ENCODE data around the gene C3orf20. TPM values are rescaled to one million over a fixed set of nuclear protein-coding genes. Genes with fewer than 3 reads are reported as not detected.
A peak's percentile ranks its signal among the peaks of the same experiment; 100 is the strongest.
"Not testable (repeated sequence)": the region's sequence is repeated elsewhere in the genome, so short reads cannot be mapped to it uniquely, and the experiment has no call there.

C3orf20 gene
- polyA plus RNA-seq, 10 donors: 0.12 to 0.24 (median 0.18) TPM; not detected in 1

- peak in 1 of 3 donors; percentile 45 for DNase-seq
Measured at GRCh38 chr3:14796403-14797077, 121.6 kb downstream of the C3orf20 start.

- DNase-seq: no peak
Measured at GRCh38 chr3:14797731-14798130, 122.8 kb downstream of the C3orf20 start.

GRCh38 chr3:14798231-14798630 is 123.3 kb downstream of the C3orf20 start:
- no peak for DNase-seq

GRCh38 chr3:14799146-14799545 is 124.2 kb downstream of the C3orf20 start:
- DNase-seq: no peak

- no peak for DNase-seq
Measured at GRCh38 chr3:14801031-14801430, 126.1 kb downstream of the C3orf20 start.

GRCh38 chr3:14801668-14802380 is 126.9 kb downstream of the C3orf20 start:
- DNase-seq: no peak

GRCh38 chr3:14802381-14802731 is 127.4 kb downstream of the C3orf20 start:
- DNase-seq: no peak

GRCh38 chr3:14803101-14803980 is 128.4 kb downstream of the C3orf20 start:
- DNase-seq: no peak

- DNase-seq: peak in 1 of 3 donors; percentile 43
Measured at GRCh38 chr3:14803981-14804834, 129.3 kb downstream of the C3orf20 start.

- no peak for DNase-seq
Measured at GRCh38 chr3:14804835-14805780, 130.2 kb downstream of the C3orf20 start.

GRCh38 chr3:14805961-14806537 is 131.1 kb downstream of the C3orf20 start:
- no peak for DNase-seq

GRCh38 chr3:14806641-14807263 is 131.8 kb downstream of the C3orf20 start:
- no peak for DNase-seq

- DNase-seq: no peak
Measured at GRCh38 chr3:14808025-14808424, 133.1 kb downstream of the C3orf20 start.

GRCh38 chr3:14808502-14809266 is 133.7 kb downstream of the C3orf20 start:
- DNase-seq: no peak

GRCh38 chr3:14809611-14810010 is 134.7 kb downstream of the C3orf20 start:
- DNase-seq: not testable (repeated sequence)

GRCh38 chr3:14810070-14810791 is 135.3 kb downstream of the C3orf20 start:
- peak in 2 of 3 donors; percentile 60 to 80 for DNase-seq

GRCh38 chr3:14810801-14811661 is 136.1 kb downstream of the C3orf20 start:
- peak in 1 of 3 donors; percentile 74 for DNase-seq

Measured in muscle of back (tissue), 11 donors.